ENCODE results near the gene ACLY.
"Not testable (repeated sequence)": the region's sequence is repeated elsewhere in the genome, so short reads cannot be mapped to it uniquely, and the experiment has no call there.

Gene ACLY

GRCh38 chr17:41912925-41913324 lies 5.8 kb downstream of the ACLY start:
- DNase-seq (ENCODE audit: low read depth, low spot score): no peak

DNA sequence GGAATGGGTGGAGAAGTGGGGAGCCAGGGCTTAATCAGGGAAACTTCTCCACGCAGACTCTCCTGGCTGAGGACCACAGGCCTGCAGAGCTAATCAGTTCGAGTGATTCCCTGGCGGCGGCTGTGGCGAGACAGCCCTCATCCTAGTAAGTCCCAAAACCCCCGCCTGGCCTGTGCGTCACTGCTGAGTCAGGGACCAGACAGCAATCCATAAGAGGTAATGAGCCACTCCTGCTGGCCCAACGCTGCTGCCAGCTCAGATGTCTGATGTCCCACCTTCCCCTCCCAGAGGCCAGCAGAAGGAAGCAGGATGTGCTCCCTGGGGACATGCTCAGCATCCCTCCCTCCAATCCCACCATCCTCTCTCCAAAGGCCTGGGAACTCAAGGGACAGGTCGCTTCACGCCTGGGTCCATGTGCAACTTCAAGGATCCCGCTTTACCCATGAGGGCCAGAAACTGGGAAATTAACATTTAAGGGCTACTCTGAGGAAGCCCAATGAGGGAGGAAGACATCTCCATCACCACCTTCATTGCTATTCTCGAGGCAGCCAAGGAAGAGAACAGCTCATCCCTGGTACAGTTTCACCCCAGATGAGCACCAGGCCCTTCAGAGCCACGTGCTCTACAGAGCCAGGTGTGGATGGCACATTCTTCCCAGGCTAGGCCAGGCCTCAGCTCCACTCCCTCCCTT lies 7.9 kb downstream of the ACLY start:
- no peak for DNase-seq (ENCODE audit: low read depth, low spot score)

- DNase-seq (ENCODE audit: low read depth, low spot score): no peak
Observed at GRCh38 chr17:41909088-41909487, 9.7 kb downstream of the ACLY start.

GRCh38 chr17:41907633-41908539 lies 10.9 kb downstream of the ACLY start:
- no peak for DNase-seq (ENCODE audit: low read depth, low spot score)

DNA sequence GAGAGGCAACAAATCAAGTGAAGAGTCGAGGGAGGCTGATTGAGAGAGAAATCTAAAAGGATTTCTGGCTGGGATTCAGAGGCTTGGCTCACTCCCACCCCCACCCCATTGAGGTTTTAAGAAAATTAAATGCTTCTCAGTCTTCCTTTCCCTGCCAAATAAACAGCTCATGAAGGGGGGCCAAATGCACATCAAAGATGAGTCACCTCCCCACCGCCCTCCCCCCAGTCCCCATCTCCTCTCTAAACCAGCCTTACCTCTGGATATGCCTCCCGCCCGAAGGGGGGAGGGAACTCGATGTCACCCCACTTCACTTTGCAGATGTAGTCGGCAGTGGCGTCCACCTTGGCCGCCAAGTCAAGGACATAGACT lies 11.6 kb downstream of the ACLY start:
- no peak for DNase-seq (ENCODE audit: low read depth, low spot score)

GRCh38 chr17:41906465-41907184 lies 12.1 kb downstream of the ACLY start:
- DNase-seq (ENCODE audit: low read depth, low spot score): no peak

DNA sequence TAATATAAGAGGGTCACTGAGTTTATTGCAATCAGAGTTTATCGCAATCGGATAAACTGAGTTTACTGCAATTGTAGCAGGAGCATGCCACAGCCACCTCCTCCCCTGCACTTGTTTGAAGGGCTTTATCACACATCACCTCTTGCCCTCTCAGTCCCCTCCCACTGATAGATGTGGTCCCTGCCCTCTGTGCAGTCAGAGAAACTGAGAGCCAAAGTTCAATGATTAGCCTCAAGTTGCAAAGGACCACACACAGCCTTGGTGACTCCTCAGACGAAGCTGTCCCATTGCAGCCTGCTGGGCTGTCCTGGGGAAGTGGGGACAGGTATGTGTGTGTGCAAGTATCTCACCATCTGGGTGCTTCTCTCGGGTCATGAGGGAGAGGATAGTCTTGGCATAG lies 13.6 kb downstream of the ACLY start:
- no peak for DNase-seq (ENCODE audit: low read depth, low spot score)

GRCh38 chr17:41904242-41904841 lies 14.4 kb downstream of the ACLY start:
- DNase-seq (ENCODE audit: low read depth, low spot score): no peak

DNA sequence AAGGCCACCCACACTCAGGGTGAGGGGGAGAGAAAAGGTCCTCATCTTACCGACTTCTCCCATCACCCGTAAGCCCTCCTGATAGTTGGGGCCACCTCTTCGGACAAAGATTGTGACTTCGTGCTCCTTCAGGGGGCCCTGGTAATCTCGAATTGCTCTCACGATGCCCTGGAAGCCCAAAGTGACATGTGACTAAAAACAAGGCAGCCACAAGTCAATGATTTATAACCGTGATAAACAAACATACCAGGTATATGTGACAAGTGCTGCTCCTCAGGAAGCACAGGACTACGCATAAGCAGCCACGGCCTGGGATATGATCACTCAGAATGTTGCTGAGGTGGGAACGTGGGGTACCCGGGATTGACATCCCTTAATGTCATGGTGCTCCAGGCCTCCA lies 17.1 kb downstream of the ACLY start:
- no peak for DNase-seq (ENCODE audit: low read depth, low spot score)

- no peak for DNase-seq (ENCODE audit: low read depth, low spot score)
Observed at GRCh38 chr17:41896726-41897125, 22.0 kb downstream of the ACLY start.

DNA sequence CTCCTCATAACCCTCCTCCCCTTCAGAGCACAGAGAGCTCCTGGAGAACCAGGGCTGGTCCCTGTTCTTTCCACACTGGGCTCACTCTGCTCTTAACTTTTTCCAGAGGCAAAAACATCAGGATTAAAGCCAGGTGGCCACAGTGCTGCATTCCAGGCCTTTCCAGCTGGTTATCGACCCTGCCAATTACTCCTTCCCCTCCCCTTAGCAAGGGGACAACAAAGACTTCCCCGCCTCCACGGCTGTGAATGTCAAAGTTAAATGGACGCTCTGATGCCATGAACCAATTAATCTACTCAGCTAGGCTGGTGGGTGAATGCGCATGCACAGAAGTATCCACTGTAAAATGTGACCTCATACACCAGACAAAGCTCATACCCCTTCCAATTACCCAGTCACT lies 23.1 kb downstream of the ACLY start:
- no peak for DNase-seq (ENCODE audit: low read depth, low spot score)

DNA sequence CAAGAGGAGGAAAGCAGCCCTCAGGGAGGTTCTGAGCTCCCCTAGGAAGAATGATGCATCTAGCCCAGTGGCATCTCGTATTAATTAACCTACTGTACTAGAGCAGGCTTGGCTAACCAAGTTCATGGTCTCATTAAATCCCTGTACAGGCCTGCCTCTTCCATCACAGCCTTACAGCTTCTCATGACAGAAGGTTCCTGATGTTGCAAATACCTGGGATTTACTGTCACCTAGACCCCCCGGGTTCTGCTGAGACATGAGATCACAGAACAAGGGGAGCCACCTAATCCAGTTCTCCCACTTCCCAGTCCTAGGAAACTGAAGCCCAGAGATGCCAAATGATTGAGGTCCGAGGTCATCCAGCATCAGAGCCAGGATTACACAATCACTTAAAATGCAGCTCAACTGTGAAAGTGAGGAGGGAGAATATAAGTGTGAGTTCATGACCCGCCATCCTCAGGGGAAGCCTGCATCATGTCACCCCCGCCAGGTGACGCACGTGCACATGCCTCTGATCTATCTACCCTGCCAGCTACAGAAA lies 23.9 kb downstream of the ACLY start:
- no peak for DNase-seq (ENCODE audit: low read depth, low spot score)

DNA sequence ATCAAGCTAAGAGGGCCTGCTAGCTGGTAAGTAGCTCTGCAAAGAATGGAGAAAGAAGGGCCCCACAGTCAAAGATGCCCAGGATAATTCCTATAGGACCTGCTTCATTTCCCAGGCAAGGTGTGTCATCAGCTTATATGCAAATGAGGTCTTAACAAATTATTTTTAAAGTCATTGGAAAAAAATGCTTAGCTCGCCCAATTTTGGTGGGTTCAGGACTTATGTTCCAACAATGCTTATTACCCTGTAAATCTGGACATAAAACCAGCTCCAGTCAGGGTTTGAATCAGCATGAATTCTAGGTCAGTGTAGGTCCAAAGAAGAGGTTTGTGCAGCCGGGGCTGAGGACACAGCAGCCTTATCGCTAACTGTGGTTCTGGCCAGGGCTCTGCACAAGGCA lies 25.4 kb downstream of the ACLY start:
- DNase-seq (ENCODE audit: low read depth, low spot score): no peak

DNA sequence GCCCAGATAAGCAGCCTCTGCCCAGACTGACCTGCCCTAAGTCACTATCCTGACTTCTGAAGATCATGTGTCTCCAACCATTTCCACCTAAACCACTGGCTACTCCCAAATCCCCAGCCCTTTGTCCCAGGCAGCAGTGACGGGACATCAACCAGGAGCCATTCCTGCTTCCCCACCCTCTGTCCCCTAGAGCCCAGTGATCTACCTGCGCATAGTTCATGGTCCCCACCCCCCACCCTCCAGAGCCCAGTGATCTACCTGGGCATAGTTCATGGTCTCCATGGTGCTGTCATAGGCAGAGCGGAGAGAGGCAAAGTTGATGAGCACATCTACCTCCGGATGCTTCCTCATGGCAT lies 26.8 kb downstream of the ACLY start:
- DNase-seq (ENCODE audit: low read depth, low spot score): no peak

DNA sequence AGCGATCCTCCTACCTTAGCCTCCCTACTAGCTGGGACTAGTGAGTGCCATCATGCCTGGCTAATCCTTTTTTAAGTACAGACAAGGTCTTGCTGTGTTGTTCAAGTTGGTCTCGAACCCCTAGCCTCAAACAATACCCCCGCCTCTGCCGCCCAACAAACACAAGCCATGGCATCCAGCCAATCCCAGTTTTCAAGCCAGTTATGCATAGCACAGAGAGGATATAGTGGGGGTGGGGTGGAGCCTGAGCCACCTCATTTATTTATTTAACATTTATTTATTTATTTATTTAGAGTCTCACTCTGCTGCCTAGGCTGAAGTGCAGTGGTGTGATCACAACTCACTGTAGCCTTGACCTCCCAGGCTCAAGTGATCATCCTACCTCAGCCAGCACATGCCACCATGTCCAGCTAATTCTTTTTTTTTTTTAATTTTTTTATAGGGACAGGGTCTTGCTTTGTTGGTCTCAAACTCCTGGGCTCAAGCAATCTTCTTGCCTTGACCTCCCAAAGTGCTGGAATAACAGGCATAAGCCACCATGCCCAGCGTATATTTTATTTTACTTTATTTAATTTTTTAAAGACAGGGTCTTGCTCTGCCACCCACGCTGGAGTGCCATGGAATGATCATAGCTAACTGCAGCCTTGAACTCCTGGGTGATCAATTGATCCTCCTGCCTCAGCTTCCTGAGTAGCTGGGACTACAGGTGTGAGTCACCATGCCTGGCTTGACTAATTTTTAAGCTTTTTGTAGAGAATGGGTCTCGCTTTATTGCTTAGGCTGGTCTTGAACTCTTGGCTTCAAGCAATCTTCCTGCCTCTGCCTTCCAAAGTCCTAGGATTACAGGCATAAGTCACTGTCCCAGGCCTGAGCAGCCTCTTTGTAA lies 27.4 kb downstream of the ACLY start:
- no peak for DNase-seq (ENCODE audit: low read depth, low spot score)

DNA sequence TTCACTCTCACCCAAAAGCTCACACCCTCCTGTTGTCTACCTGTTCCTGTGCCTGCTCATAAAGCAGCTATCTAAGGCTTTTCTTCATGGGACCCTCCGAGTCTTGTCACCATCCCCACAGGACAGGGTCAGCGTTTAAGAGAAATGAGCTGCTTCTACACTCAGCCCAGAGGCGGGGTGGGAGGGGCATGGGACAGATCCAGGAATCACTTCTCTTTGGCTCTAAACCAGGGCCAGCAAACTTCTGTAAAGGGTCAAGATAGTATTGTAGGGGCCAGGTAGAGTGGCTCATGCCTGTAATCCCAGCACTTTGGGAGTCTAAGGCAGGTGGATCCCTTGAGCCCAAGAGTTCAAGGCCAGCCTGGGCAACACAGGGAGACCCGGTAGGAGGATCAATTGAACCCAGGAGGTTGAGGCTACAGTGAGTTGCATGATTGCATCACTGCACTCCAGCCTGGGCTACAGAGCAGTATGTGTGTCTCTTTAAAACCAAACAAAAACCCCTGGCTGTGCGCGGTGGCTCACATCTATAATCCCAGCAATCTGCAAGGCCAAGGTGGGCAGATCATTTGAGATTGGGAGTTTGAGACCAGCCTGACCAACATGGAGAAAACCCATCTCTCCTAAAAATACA lies 30.3 kb downstream of the ACLY start:
- no peak for DNase-seq (ENCODE audit: low read depth, low spot score)

DNA sequence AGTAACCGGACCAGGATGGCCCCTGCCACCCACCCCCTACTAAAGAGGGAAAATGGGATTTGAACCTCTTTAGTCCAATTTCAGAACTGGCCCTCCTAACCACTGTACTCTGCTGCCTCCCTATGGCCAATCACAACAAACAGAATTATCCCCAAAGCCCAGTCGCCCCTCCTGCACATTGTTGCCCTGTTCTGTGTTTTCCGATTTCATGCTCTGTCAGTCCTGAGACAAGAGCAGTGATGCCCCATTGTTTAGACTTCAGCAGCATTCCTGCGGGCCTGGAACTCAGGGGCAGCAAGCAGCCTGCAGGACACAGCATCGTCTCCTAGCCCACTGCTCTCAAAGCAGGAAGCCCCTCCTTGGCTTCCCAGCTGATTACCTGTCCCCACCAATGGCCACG lies 33.0 kb downstream of the ACLY start:
- DNase-seq (ENCODE audit: low read depth, low spot score): no peak

- DNase-seq (ENCODE audit: low read depth, low spot score): no peak
Observed at GRCh38 chr17:41882756-41883155, 36.0 kb downstream of the ACLY start.

- no peak for DNase-seq (ENCODE audit: low read depth, low spot score)
Observed at GRCh38 chr17:41880130-41880529, 38.6 kb downstream of the ACLY start.

- DNase-seq (ENCODE audit: low read depth, low spot score): not testable (repeated sequence)
Observed at GRCh38 chr17:41874293-41874670, 44.5 kb downstream of the ACLY start.

Data from activated naive CD8-positive, alpha-beta T cell treated with anti-CD3 and anti-CD28 coated beads, Interleukin-2, amount 50 U/mL, for 16 hours (primary cell).